B cell (primary cell): ENCODE measurements around the gene HELLS.

ENCODE experiments used
- EZH2 ChIP-seq: IDR thresholded peaks from 2 replicates; pipeline ENCODE4 v1.6.1; 2012; ENCODE audit warnings: borderline replicate concordance, low read depth, mild to moderate bottlenecking, moderate library complexity, low read length; ENCODE audit not compliant: insufficient read depth, poor library complexity, severe bottlenecking
- TF ChIP-seq, protein P1 (sequence below): fragments of 200-600 bp; IDR thresholded peaks from one replicate; pipeline ENCODE4 v1.8.0; 2022; ENCODE audit warnings: antibody characterized with exemption, mild to moderate bottlenecking

GRCh38 chr10:94521276-94522250 is 24.0 kb upstream of the HELLS start:
- TF ChIP-seq, protein P1, sequence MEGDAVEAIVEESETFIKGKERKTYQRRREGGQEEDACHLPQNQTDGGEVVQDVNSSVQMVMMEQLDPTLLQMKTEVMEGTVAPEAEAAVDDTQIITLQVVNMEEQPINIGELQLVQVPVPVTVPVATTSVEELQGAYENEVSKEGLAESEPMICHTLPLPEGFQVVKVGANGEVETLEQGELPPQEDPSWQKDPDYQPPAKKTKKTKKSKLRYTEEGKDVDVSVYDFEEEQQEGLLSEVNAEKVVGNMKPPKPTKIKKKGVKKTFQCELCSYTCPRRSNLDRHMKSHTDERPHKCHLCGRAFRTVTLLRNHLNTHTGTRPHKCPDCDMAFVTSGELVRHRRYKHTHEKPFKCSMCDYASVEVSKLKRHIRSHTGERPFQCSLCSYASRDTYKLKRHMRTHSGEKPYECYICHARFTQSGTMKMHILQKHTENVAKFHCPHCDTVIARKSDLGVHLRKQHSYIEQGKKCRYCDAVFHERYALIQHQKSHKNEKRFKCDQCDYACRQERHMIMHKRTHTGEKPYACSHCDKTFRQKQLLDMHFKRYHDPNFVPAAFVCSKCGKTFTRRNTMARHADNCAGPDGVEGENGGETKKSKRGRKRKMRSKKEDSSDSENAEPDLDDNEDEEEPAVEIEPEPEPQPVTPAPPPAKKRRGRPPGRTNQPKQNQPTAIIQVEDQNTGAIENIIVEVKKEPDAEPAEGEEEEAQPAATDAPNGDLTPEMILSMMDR, result no peak
- TF ChIP-seq EZH2, result no peak
